BE2C (cell line): ENCODE measurements around the gene SNX8.

Experiments used
- DNase-seq: peaks from one replicate; pipeline ENCODE4 v3.0.0-alpha.2; 2020
- H3K27me3 ChIP-seq: fragments of 250-450 bp; sonication (Bioruptor Pico); 2 replicates; pipeline ENCODE4 v1.5.1; 2020; ENCODE audit warnings: mild to moderate bottlenecking
- H3K36me3 ChIP-seq: fragments of 250-450 bp; sonication (Bioruptor Pico); 2 replicates; pipeline ENCODE4 v1.5.1; 2020; ENCODE audit warnings: mild to moderate bottlenecking
- H3K4me1 ChIP-seq: fragments of 250-450 bp; sonication (Bioruptor Pico); 2 replicates; pipeline ENCODE4 v1.5.1; 2020
- H3K4me3 ChIP-seq: 2 replicates; pipeline ENCODE4 v1.5.1; 2011; ENCODE audit warnings: low read depth, low read length
- H3K9me3 ChIP-seq: fragments of 250-450 bp; sonication (Bioruptor Pico); 2 replicates; pipeline ENCODE4 v1.5.1; 2020
- CTCF ChIP-seq: IDR thresholded peaks from 2 replicates; pipeline ENCODE4 v1.5.1; 2012; ENCODE audit warnings: mild to moderate bottlenecking, low read depth, low read length

Gene SNX8

GRCh38 chr7:2279896-2280295, 34.3 kb downstream of the SNX8 start:
- no peaks in the 10 kb centered on the region for H3K27me3 ChIP-seq
- no peak overlapping the region for H3K4me3 ChIP-seq
- peaks cover 10% of the 10 kb centered on the region for H3K4me1 ChIP-seq
- no peak for DNase-seq
- no peaks in the 10 kb centered on the region for H3K9me3 ChIP-seq
- no peak for TF ChIP-seq CTCF
- no peaks in the 10 kb centered on the region for H3K36me3 ChIP-seq

- Histone ChIP-seq H3K36me3 (no peaks in the 10 kb centered on the region), H3K27me3 (no peaks in the 10 kb centered on the region), H3K9me3 (no peaks in the 10 kb centered on the region), H3K4me1 (peaks cover 10% of the 10 kb centered on the region), H3K4me3 (no peak overlapping the region)
- no peak for DNase-seq
- TF ChIP-seq CTCF: no peak
These were observed 36.2 kb downstream of the SNX8 start for GRCh38 chr7:2278026-2278425.

- Histone ChIP-seq H3K9me3 (no peaks in the 10 kb centered on the region), H3K4me1 (no peaks in the 10 kb centered on the region; the same call in 1 of the 2 replicates), H3K36me3 (no peaks in the 10 kb centered on the region), H3K4me3 (no peak overlapping the region), H3K27me3 (no peaks in the 10 kb centered on the region)
- no peak for DNase-seq
- TF ChIP-seq CTCF: no peak
These were observed 38.1 kb downstream of the SNX8 start for GRCh38 chr7:2276107-2276506.

- no peak for TF ChIP-seq CTCF
- Histone ChIP-seq H3K4me1 (no peaks in the 10 kb centered on the region), H3K4me3 (no peak overlapping the region)
These were observed 39.1 kb downstream of the SNX8 start for GRCh38 chr7:2275101-2275500.

GRCh38 chr7:2274666-2275065, 39.6 kb downstream of the SNX8 start:
- H3K9me3 ChIP-seq: no peaks in the 10 kb centered on the region
- H3K36me3 ChIP-seq: no peaks in the 10 kb centered on the region
- no peak for TF ChIP-seq CTCF
- no peak for DNase-seq
- no peak overlapping the region for H3K4me3 ChIP-seq
- no peaks in the 10 kb centered on the region for H3K27me3 ChIP-seq
- H3K4me1 ChIP-seq: no peaks in the 10 kb centered on the region

More at GRCh38 chr7:2275101-2275500, 39.1 kb downstream of the SNX8 start:
- DNase-seq: no peak
- no peaks in the 10 kb centered on the region for H3K9me3 ChIP-seq
- no peaks in the 10 kb centered on the region for H3K36me3 ChIP-seq
- no peaks in the 10 kb centered on the region for H3K27me3 ChIP-seq

- H3K27me3 ChIP-seq: no peaks in the 10 kb centered on the region
- no peak for TF ChIP-seq CTCF
- H3K4me1 ChIP-seq: no peaks in the 10 kb centered on the region
- no peaks in the 10 kb centered on the region for H3K9me3 ChIP-seq
- DNase-seq: no peak
- H3K36me3 ChIP-seq: no peaks in the 10 kb centered on the region
- H3K4me3 ChIP-seq: no peak overlapping the region
These were observed 40.4 kb downstream of the SNX8 start for GRCh38 chr7:2273866-2274265.
